Panc1 (cell line): ENCODE data around the gene APMAP. TPM values are rescaled to one million over a fixed set of nuclear protein-coding genes. Genes with fewer than 3 reads are reported as not detected.

Source experiments
- ATAC-seq: fragments of 200-7000 bp; cut with Tn5 transposase; 2 replicates; pipeline ENCODE4 v1.9.1; 2020; ENCODE audit warnings: mild to moderate bottlenecking, moderate library complexity
- BruUV-seq: library from RNA; stranded (reverse); fragments of 400-500 nt; replicated peaks from 2 replicates; lab custom pipeline; 2021; lab: Mats Ljungman, UMichigan
- CTCF ChIA-PET: fragments of 300-600 bp; sonication (Branson Sonifier 250); formaldehyde crosslinking; loops from one replicate; lab custom pipeline; 2022; ENCODE audit warnings: antibody characterized with exemption; lab: Charles Lee
- POLR2A ChIA-PET: fragments of 300-600 bp; sonication (Branson Sonifier 250); formaldehyde crosslinking; loops from one replicate; lab custom pipeline; 2022; ENCODE audit warnings: antibody characterized with exemption; lab: Charles Lee
- DNase-seq: peaks from one replicate; pipeline ENCODE4 v3.0.0-alpha.2; 2010; ENCODE audit warnings: low read depth, low spot score
- H3K27ac ChIP-seq: 2 replicates; pipeline ENCODE4 v1.5.1; 2011; ENCODE audit warnings: mild to moderate bottlenecking, low read length, inconsistent platforms
- H3K27me3 ChIP-seq: fragments of 200-500 bp; sonication (Bioruptor generic); 2 replicates; pipeline ENCODE4 v1.6.0; 2014; ENCODE audit warnings: low read length, inconsistent platforms; ENCODE audit not compliant: control insufficient read depth, insufficient read depth
- H3K36me3 ChIP-seq: fragments of 200-500 bp; sonication (Bioruptor generic); 2 replicates; pipeline ENCODE4 v1.5.1; 2014; ENCODE audit warnings: inconsistent platforms, mild to moderate bottlenecking, low read length, moderate library complexity; ENCODE audit not compliant: control insufficient read depth, insufficient read depth
- H3K4me1 ChIP-seq: 2 replicates; pipeline ENCODE4 v1.5.1; 2011; ENCODE audit warnings: inconsistent platforms, mild to moderate bottlenecking, low read length, moderate library complexity; ENCODE audit not compliant: control insufficient read depth, insufficient read depth
- H3K4me3 ChIP-seq, 2 experiments: 2 replicates each; pipeline ENCODE4 v1.5.1; 2011 to 2012; ENCODE audit warnings: low read depth in 2 of 2, low read length in 2 of 2, mild to moderate bottlenecking in 2 of 2, inconsistent platforms in 1 of 2, moderate library complexity in 1 of 2
- H3K9me3 ChIP-seq: fragments of 200-500 bp; sonication (Bioruptor generic); 2 replicates; pipeline ENCODE4 v1.5.1; 2014; ENCODE audit warnings: low read depth, mild to moderate bottlenecking, inconsistent platforms, low read length, moderate library complexity; ENCODE audit not compliant: control insufficient read depth, insufficient read depth
- POLR2AphosphoS5 ChIP-seq: IDR thresholded peaks from 2 replicates; pipeline ENCODE4 v1.6.1; 2012; ENCODE audit warnings: mild to moderate bottlenecking, low read depth, low read length, moderate library complexity
- REST ChIP-seq, 2 experiments: IDR thresholded peaks; 2 replicates each; pipeline ENCODE4 v1.6.1; 2011 to 2012; ENCODE audit warnings: low read depth in 2 of 2, control low read depth in 1 of 2, low read length in 1 of 2, mild to moderate bottlenecking in 1 of 2, moderate library complexity in 1 of 2; ENCODE audit not compliant: insufficient read depth in 1 of 2
- SIN3A ChIP-seq: IDR thresholded peaks from 2 replicates; pipeline ENCODE4 v1.6.1; 2012; ENCODE audit warnings: low read depth, mild to moderate bottlenecking, low read length, moderate library complexity, borderline replicate concordance; ENCODE audit not compliant: insufficient read depth
- TCF7L2 ChIP-seq: IDR thresholded peaks from 2 replicates; pipeline ENCODE4 v1.6.1; 2011; ENCODE audit warnings: mild to moderate bottlenecking, low read depth, low read length, inconsistent platforms
- in situ Hi-C: cut with HindIII; loops from 2 replicates; pipeline ENCODE4 v1.10.0; 2016; ENCODE audit warnings: low sequenced_read_pairs, low pct_unique_long_range_greater_than_20kb
- intact Hi-C: fragments of 100-400 bp; cut with micrococcal nuclease; formaldehyde crosslinking; loops from one replicate; pipeline ENCODE4 v1.10.0; 2022; ENCODE audit not compliant: unreplicated experiment
- total RNA-seq: library from RNA; stranded (reverse); gene quantifications from one replicate; pipeline ENCODE4 v1.2.1, GENCODE V29; 2021; ENCODE audit not compliant: unreplicated experiment
- TF ChIP-seq, protein P1 (sequence below): fragments of 450-650 bp; IDR thresholded peaks from 2 replicates; pipeline ENCODE4 v1.5.1; 2017; ENCODE audit warnings: mild to moderate bottlenecking

APMAP gene
- total RNA-seq, 1 experiment from 2014 or later = 165 TPM

GRCh38 chr20:24970754-24971153, 21.8 kb downstream of the APMAP start:
- ChIA-PET CTCF (no interaction called here), POLR2A (no interaction called here)
- Histone ChIP-seq H3K36me3 (peaks cover 13% of the 10 kb centered on the region), H3K9me3 (no peaks in the 10 kb centered on the region; the same call in 1 of the 2 replicates), H3K27ac (no peak overlapping the region), H3K4me3 (no peak overlapping the region), H3K4me1 (no peaks in the 10 kb centered on the region), H3K27me3 (no peaks in the 10 kb centered on the region)
- no peak for ATAC-seq
- no TSS peak for BruUV-seq
- no peak for DNase-seq
- intact Hi-C loops = no loop called here
- in situ Hi-C loops = no loop called here
- no peak for TF ChIP-seq SIN3A
- no peak for TF ChIP-seq POLR2AphosphoS5
- no peak for TF ChIP-seq REST (IDR thresholded peaks at IDR 0.05; ENCODE audit: insufficient read depth in 1 of 2, low read depth in 2 of 2, low read length in 1 of 2)
- TF ChIP-seq TCF7L2 = no peak
- TF ChIP-seq, protein P1, sequence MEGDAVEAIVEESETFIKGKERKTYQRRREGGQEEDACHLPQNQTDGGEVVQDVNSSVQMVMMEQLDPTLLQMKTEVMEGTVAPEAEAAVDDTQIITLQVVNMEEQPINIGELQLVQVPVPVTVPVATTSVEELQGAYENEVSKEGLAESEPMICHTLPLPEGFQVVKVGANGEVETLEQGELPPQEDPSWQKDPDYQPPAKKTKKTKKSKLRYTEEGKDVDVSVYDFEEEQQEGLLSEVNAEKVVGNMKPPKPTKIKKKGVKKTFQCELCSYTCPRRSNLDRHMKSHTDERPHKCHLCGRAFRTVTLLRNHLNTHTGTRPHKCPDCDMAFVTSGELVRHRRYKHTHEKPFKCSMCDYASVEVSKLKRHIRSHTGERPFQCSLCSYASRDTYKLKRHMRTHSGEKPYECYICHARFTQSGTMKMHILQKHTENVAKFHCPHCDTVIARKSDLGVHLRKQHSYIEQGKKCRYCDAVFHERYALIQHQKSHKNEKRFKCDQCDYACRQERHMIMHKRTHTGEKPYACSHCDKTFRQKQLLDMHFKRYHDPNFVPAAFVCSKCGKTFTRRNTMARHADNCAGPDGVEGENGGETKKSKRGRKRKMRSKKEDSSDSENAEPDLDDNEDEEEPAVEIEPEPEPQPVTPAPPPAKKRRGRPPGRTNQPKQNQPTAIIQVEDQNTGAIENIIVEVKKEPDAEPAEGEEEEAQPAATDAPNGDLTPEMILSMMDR = no peak

DNA sequence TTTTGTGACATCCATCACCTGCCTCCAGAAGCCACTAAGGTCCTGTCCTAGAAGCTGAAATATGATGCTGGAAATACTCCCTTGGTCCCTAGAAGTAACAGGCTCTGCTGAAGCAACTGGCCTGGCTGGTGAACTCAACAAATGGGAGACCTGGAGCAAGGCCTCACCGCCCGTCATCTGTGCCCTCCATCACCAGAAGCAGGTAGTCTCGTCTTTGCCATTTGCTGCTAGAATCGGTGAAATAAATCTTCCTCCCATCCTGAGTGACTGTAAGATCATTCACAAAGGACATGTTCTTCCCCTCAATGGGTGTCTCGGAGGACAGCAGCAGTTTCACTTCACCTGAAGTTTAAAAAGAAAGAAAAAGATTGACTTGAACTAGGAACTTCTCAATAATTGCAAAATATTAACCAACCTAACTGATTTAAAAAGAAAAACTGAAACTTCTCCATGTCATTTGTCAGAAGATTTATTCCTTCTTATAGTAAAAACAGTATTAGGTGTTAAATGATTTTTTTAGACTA, 22.5 kb downstream of the APMAP start:
- intact Hi-C loops (no loop called here), in situ Hi-C loops (no loop called here)
- H3K27me3 ChIP-seq = no peaks in the 10 kb centered on the region
- POLR2A ChIA-PET = no interaction called here
- ATAC-seq (no peak), DNase-seq (no peak)
- no peaks in the 10 kb centered on the region for H3K4me1 ChIP-seq
- no TSS peak for BruUV-seq
- no peak overlapping the region for H3K27ac ChIP-seq
- no peak for TF ChIP-seq POLR2AphosphoS5
- TF ChIP-seq TCF7L2 = no peak
- no peak for TF ChIP-seq SIN3A
- TF ChIP-seq REST (IDR thresholded peaks at IDR 0.05; ENCODE audit: insufficient read depth in 1 of 2, low read depth in 2 of 2, low read length in 1 of 2) = no peak
- TF ChIP-seq, protein P1 = no peak
- peaks cover 13% of the 10 kb centered on the region for H3K36me3 ChIP-seq
- no peak overlapping the region for H3K4me3 ChIP-seq
- H3K9me3 ChIP-seq = no peaks in the 10 kb centered on the region
- CTCF ChIA-PET = no interaction called here
